Brain microvascular endothelial cell (primary cell): ENCODE measurements around the gene FHOD1.
A peak's percentile ranks its signal among the peaks of the same experiment; 100 is the strongest.

Experiments
- DNase-seq: peaks from one replicate; pipeline ENCODE4 v3.0.0-alpha.2; 2020
- H3K27ac ChIP-seq: fragments of 250-450 bp; sonication (Bioruptor Pico); 2 replicates; pipeline ENCODE4 v1.5.1; 2020; ENCODE audit warnings: mild to moderate bottlenecking, moderate library complexity
- H3K27me3 ChIP-seq: fragments of 250-450 bp; sonication (Bioruptor Pico); replicated peaks from 2 replicates; pipeline ENCODE4 v1.5.1; 2020; ENCODE audit warnings: mild to moderate bottlenecking
- H3K36me3 ChIP-seq: fragments of 250-450 bp; sonication (Bioruptor Pico); replicated peaks from 2 replicates; pipeline ENCODE4 v1.5.1; 2020; ENCODE audit warnings: mild to moderate bottlenecking
- H3K4me3 ChIP-seq: 2 replicates; pipeline ENCODE4 v1.5.1; 2011; ENCODE audit warnings: low read depth, mild to moderate bottlenecking, control low read depth, low read length, moderate library complexity
- in situ Hi-C: cut with HindIII; loops from 2 replicates; pipeline ENCODE4 v1.10.0; 2017; ENCODE audit warnings: low sequenced_read_pairs, low pct_ligation_motif_present
- TF ChIP-seq, protein P1 (sequence below): IDR thresholded peaks from 2 replicates; pipeline ENCODE4 v1.5.1; 2011; ENCODE audit warnings: low read depth, mild to moderate bottlenecking, moderate library complexity, low read length, control low read depth, inconsistent platforms; ENCODE audit errors: missing control alignments

Gene FHOD1

DNA sequence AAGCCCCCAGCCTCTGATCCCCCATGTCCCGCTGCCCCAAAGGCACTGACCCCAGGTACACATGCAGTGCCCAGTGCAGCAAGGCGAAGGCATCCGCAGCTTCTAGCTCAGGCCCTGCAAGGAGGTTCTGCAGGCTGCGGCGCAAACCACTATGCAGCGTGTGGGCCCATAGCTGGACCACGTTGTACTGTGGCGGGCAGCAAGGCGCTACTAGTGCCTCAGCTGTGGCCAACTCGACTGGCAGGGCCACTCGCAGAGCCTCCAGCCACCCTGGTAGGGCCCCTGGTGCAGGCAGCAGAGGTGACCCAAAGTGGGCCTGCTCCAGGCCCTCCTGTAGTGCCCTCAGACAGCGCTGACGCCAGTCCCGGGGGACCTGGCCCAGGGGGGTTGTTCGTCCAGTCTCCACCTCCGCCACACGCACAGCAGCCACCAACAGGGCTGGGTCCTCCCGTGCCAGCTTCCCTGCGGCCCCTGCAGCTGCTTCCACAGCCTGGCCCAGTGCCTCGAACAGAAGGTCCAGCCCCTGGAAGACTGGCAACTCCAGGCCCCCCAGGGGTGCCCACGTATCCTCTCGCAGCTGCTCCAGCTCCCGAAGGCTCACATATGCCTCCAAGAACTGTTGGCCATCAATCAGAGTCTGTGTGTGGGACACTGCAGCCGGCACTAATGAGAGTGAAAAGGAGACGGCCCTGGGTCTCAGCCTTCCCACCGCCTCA, 59.9 kb downstream of the FHOD1 start:
- TF ChIP-seq, protein P1, sequence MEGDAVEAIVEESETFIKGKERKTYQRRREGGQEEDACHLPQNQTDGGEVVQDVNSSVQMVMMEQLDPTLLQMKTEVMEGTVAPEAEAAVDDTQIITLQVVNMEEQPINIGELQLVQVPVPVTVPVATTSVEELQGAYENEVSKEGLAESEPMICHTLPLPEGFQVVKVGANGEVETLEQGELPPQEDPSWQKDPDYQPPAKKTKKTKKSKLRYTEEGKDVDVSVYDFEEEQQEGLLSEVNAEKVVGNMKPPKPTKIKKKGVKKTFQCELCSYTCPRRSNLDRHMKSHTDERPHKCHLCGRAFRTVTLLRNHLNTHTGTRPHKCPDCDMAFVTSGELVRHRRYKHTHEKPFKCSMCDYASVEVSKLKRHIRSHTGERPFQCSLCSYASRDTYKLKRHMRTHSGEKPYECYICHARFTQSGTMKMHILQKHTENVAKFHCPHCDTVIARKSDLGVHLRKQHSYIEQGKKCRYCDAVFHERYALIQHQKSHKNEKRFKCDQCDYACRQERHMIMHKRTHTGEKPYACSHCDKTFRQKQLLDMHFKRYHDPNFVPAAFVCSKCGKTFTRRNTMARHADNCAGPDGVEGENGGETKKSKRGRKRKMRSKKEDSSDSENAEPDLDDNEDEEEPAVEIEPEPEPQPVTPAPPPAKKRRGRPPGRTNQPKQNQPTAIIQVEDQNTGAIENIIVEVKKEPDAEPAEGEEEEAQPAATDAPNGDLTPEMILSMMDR, result no peak
- H3K36me3 ChIP-seq, result no peaks in the 10 kb centered on the region
- H3K27ac ChIP-seq, result no peak overlapping the region
- DNase-seq, result no peak
- in situ Hi-C loops, result no loop called here
- H3K4me3 ChIP-seq, result no peak overlapping the region
- no peaks in the 10 kb centered on the region for H3K27me3 ChIP-seq

DNA sequence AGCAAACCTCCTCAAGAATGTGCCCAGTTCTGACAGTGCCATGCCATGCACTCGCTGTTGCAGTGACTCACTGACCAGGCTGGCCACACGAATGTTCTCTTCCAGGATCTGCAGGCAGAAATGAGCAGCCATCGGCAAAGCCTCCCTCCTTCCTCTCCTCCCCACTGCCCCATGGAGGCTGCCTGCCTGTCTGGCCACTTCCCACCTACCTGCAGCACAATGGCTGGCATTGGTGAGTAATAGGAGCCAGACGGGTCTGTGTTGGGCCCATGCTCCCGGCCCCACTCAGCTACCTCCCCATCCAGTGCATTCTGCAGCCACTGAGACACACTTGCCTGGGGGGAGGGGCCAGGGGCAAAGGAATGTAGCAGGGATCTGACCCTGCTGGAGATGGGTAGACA, 60.7 kb downstream of the FHOD1 start:
- no peaks in the 10 kb centered on the region for H3K27me3 ChIP-seq
- H3K4me3 ChIP-seq, result no peak overlapping the region
- in situ Hi-C loops, result no loop called here
- TF ChIP-seq, protein P1, result no peak
- no peak overlapping the region for H3K27ac ChIP-seq
- H3K36me3 ChIP-seq, result no peaks in the 10 kb centered on the region
- DNase-seq, result no peak

DNA sequence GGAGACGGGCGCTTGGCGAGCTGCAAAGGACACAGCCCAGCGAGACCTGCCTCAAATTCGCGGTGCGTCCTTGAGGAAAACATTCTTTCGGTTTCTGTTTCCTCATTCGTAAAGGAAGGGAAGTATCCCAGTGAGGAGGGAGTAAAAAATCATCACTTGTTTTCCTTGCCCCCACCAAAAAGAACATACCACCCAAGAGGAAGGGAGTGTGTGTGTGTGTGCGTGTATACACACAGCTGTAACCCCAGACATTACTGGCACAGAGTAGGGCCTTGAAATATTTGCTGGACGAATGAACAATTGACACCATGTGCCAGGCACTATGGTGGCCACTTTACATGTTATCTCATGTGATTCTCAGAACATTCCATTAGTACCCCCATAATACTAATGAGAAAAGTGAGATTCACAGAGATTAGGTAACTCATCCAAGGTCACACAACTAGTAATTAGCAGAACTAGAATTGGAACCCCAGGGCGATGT, 61.6 kb downstream of the FHOD1 start:
- no peak overlapping the region for H3K27ac ChIP-seq
- in situ Hi-C loops, result no loop called here
- DNase-seq, result no peak
- H3K4me3 ChIP-seq, result no peak overlapping the region
- no peaks in the 10 kb centered on the region for H3K36me3 ChIP-seq
- TF ChIP-seq, protein P1, result no peak
- H3K27me3 ChIP-seq, result no peaks in the 10 kb centered on the region

DNA sequence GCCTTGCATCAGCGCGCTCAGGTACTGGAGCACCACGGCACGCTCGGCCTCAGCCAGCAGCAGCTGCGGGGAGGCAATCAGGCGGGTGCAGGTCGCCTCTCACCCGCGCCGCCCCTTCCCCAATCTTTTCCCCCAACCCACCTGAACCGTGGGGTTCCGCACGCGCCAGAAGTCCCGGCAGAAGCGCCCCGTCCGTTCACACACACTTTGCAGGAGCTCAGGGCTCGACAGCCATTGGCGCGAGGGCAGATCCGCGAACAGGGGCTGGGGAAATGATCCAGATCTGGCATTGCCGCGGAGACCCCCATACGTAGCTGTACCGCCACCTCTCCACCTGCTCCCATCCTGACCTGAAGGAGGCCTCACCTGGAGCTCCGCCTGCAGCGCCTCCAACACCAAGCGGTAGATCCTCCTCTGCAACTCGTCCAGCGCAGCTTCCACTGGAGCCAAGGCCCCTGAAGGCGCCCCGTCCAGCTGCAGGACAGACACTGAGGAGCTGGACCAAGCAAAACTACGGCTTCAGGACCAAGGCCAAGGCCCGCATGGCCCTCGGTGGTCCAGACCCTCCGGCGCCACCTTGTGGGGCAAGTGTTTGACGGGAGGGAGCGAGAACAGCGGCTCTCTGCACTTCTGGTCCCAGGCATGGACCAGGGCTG, 62.2 kb downstream of the FHOD1 start:
- H3K27ac ChIP-seq, result no peak overlapping the region
- H3K36me3 ChIP-seq, result no peaks in the 10 kb centered on the region
- in situ Hi-C loops, result no loop called here
- TF ChIP-seq, protein P1, result peak; percentile 95
- H3K27me3 ChIP-seq, result no peaks in the 10 kb centered on the region
- no peak overlapping the region for H3K4me3 ChIP-seq
- DNase-seq, result peak; percentile 89

DNA sequence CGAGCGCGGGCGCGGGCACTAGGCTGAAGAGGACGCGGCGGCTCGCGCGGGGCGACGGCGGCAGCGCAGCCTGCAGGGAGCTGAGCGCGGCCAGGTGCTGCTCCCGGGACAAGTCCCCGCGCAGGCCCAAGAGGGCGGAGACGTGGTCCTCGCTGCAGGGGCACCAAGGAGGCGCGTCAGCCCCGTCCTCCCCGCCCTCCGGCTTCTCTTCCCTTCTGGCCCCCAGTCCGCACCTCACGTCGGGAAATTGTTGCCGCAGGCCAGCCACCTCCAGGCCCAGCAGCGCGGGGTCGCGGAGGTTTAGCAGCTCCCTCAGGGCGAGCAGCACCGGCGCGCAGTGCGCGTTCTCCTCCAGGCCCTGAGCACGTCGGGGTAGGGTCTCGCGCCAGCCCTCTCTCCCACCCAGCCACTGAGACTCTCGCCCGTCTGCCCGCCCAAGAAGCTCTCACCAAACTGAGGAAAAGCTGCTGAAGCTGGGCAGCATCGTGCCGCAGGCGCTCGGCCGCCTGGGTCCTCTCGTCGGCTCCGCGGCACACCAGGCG, 62.8 kb downstream of the FHOD1 start:
- H3K36me3 ChIP-seq, result no peaks in the 10 kb centered on the region
- DNase-seq, result no peak
- no peak overlapping the region for H3K27ac ChIP-seq
- in situ Hi-C loops, result no loop called here
- H3K27me3 ChIP-seq, result no peaks in the 10 kb centered on the region
- peak overlapping the region; percentile 73 for H3K4me3 ChIP-seq
- TF ChIP-seq, protein P1, result no peak
